Esophagus squamous epithelium (tissue), 5 donors: ENCODE results near the gene MNAT1. TPM values are rescaled to one million over a fixed set of nuclear protein-coding genes. Genes with fewer than 3 reads are reported as not detected.
A peak's percentile ranks its signal among the peaks of the same experiment; 100 is the strongest.

ENCODE experiments used
- DNase-seq: peaks from one replicate; lab custom pipeline; 2025; lab: John Stamatoyannopoulos, UW
- H3K27ac ChIP-seq, 4 donors: fragments of 200-600 bp; sonication (generic); one replicate each; pipeline ENCODE4 v1.5.1; 2016 to 2019; ENCODE audit warnings: mild to moderate bottlenecking in 1 of 4
- H3K27me3 ChIP-seq, 4 donors: fragments of 200-600 bp; sonication (generic); 1 replicate in 3 of 4; 2 replicates in 1 of 4; pipeline versions ENCODE4 v1.5.1 to v1.6.0; 2017 to 2021; ENCODE audit warnings: antibody characterized with exemption in 1 of 4
- H3K36me3 ChIP-seq, 3 donors: fragments of 200-600 bp; sonication (generic); one replicate each; pipeline ENCODE4 v1.5.1; 2016 to 2019
- H3K4me1 ChIP-seq, 3 donors: fragments of 200-600 bp; sonication (generic); one replicate each; pipeline ENCODE4 v1.5.1; 2017 to 2019
- H3K4me3 ChIP-seq, 4 donors: fragments of 200-600 bp; sonication (generic); 1 replicate in 3 of 4; 2 replicates in 1 of 4; pipeline ENCODE4 v1.5.1; 2016 to 2019; ENCODE audit warnings: mild to moderate bottlenecking in 2 of 4, moderate library complexity in 1 of 4
- H3K9me3 ChIP-seq, 3 donors: fragments of 200-600 bp; sonication (generic); one replicate each; pipeline ENCODE4 v1.5.1; 2016 to 2019
- CTCF ChIP-seq, 6 experiments: fragments of 450-650 bp in 4 of 6; fragments of 200-600 bp in 2 of 6; sonication (generic) in 2 of 6; IDR thresholded peaks; one replicate each; pipeline ENCODE4 v1.5.1; 2016 to 2019; ENCODE audit warnings: antibody characterized with exemption in 6 of 6, mild to moderate bottlenecking in 4 of 6, moderate library complexity in 4 of 6
- POLR2A ChIP-seq, 4 donors: fragments of 450-650 bp; IDR thresholded peaks; one replicate each; pipeline ENCODE4 v1.6.1; 2017; ENCODE audit warnings: antibody characterized with exemption in 4 of 4, mild to moderate bottlenecking in 4 of 4, moderate library complexity in 3 of 4
- whole genome bisulfite sequencing, 2 donors: methylation state at CpG; one replicate each; pipeline ENCODE4 v1.1.5; 2018; 5-methylcytosine and 5-hydroxymethylcytosine counted together
- intact Hi-C: fragments of 100-400 bp; cut with DNase I; formaldehyde crosslinking; loops from one replicate; pipeline ENCODE4 v1.15.0; 2022
- total RNA-seq, 4 donors: library from RNA; depleted of rRNA; stranded (reverse); fragments of >200 nt; gene quantifications; one replicate each; pipeline ENCODE4 v1.1.0, GENCODE V29; 2016
- donor health status: DM: yes; HTN: yes; CAD: no.

MNAT1 gene
- total RNA-seq, 4 donors from 2014 or later: 16.7 to 39.1 (median 24.4) TPM

- DNase-seq: no peak
- H3K9me3 ChIP-seq: peaks cover 0 to 23% (median 9%) of the 10 kb centered on the region in 3 donors
- H3K27me3 ChIP-seq: peaks cover 0 to 4% (median 0%) of the 10 kb centered on the region in 4 donors
- no peak overlapping the region for H3K27ac ChIP-seq
- no peaks in the 10 kb centered on the region for H3K36me3 ChIP-seq
- H3K4me3 ChIP-seq: no peak overlapping the region
- no peaks in the 10 kb centered on the region for H3K4me1 ChIP-seq
- intact Hi-C loops: no loop called here
- no peak for TF ChIP-seq POLR2A (IDR thresholded peaks at IDR 0.05)
- no peak for TF ChIP-seq CTCF (IDR thresholded peaks at IDR 0.05)
Observed at GRCh38 chr14:60705100-60705499, 29.5 kb upstream of the MNAT1 start.

- H3K4me3 ChIP-seq: no peak overlapping the region
- TF ChIP-seq POLR2A (IDR thresholded peaks at IDR 0.05): no peak
- TF ChIP-seq CTCF (IDR thresholded peaks at IDR 0.05): no peak
- peaks cover 0 to 4% (median 0%) of the 10 kb centered on the region in 4 donors for H3K27me3 ChIP-seq
- no peaks in the 10 kb centered on the region for H3K9me3 ChIP-seq
- H3K36me3 ChIP-seq: no peaks in the 10 kb centered on the region
- DNase-seq: no peak
- intact Hi-C loops: no loop called here
- WGBS, 2 donors: 90 to 97% methylated on average over 3 of the region's 3 CpGs
- H3K27ac ChIP-seq: no peak overlapping the region
- no peaks in the 10 kb centered on the region for H3K4me1 ChIP-seq
Observed at GRCh38 chr14:60707858-60708257, 26.7 kb upstream of the MNAT1 start.

GRCh38 chr14:60710494-60710893, 24.1 kb upstream of the MNAT1 start:
- Histone ChIP-seq H3K4me1 (no peaks in the 10 kb centered on the region), H3K27me3 (peaks cover 0 to 4% (median 0%) of the 10 kb centered on the region in 4 donors), H3K4me3 (no peak overlapping the region), H3K36me3 (no peaks in the 10 kb centered on the region), H3K9me3 (no peaks in the 10 kb centered on the region), H3K27ac (no peak overlapping the region)
- DNase-seq: no peak
- intact Hi-C loops: no loop called here
- TF ChIP-seq POLR2A (IDR thresholded peaks at IDR 0.05) (no peak), CTCF (IDR thresholded peaks at IDR 0.05) (no peak)

- DNase-seq: no peak
- Histone ChIP-seq H3K4me1 (no peaks in the 10 kb centered on the region), H3K27ac (no peak overlapping the region), H3K9me3 (no peaks in the 10 kb centered on the region), H3K4me3 (no peak overlapping the region), H3K27me3 (peaks cover 0 to 8% (median 0%) of the 10 kb centered on the region in 4 donors), H3K36me3 (no peaks in the 10 kb centered on the region)
- no peak for TF ChIP-seq POLR2A (IDR thresholded peaks at IDR 0.05)
- WGBS, 2 donors: 84 to 86% methylated on average over 3 to 6 of the region's 6 CpGs
- intact Hi-C loops: no loop called here
Observed at GRCh38 chr14:60713513-60713912, 21.0 kb upstream of the MNAT1 start.

GRCh38 chr14:60720391-60720790, 14.2 kb upstream of the MNAT1 start:
- Histone ChIP-seq H3K4me1 (peaks cover 3 to 38% (median 11%) of the 10 kb centered on the region in 3 donors), H3K36me3 (no peaks in the 10 kb centered on the region), H3K27me3 (peaks cover 0 to 73% (median 0%) of the 10 kb centered on the region in 4 donors), H3K4me3 (no peak overlapping the region), H3K9me3 (no peaks in the 10 kb centered on the region), H3K27ac (no peak overlapping the region)
- intact Hi-C loops: no loop called here
- DNase-seq: no peak
- TF ChIP-seq POLR2A (IDR thresholded peaks at IDR 0.05) (no peak), CTCF (IDR thresholded peaks at IDR 0.05) (no peak)
- WGBS, 2 donors: 90 to 93% methylated on average over 1 of the region's 1 CpG

GRCh38 chr14:60720962-60721325, 13.6 kb upstream of the MNAT1 start:
- peaks cover 3 to 38% (median 11%) of the 10 kb centered on the region in 3 donors for H3K4me1 ChIP-seq
- no peak overlapping the region for H3K27ac ChIP-seq
- no peak for DNase-seq
- 53 to 69% methylated on average over 3 of the region's 4 CpGs for WGBS, 2 donors
- no peaks in the 10 kb centered on the region for H3K36me3 ChIP-seq
- TF ChIP-seq POLR2A (IDR thresholded peaks at IDR 0.05) (no peak), CTCF (IDR thresholded peaks at IDR 0.05) (no peak)
- H3K4me3 ChIP-seq: peak overlapping the region in 3 of 4 donors; percentile 64 to 78 (median 64)
- intact Hi-C loops: no loop called here
- no peaks in the 10 kb centered on the region for H3K9me3 ChIP-seq
- H3K27me3 ChIP-seq: peaks cover 0 to 78% (median 0%) of the 10 kb centered on the region in 4 donors
